GM19193 (cell line): ENCODE measurements around the gene TPP2.

Experiments
- POLR2A ChIP-seq: IDR thresholded peaks from 4 replicates; pipeline ENCODE4 v1.6.1; 2011; ENCODE audit not compliant: insufficient read depth, insufficient read length; ENCODE audit errors: extremely low read depth

Gene TPP2

GRCh38 chr13:102582256-102582655 is 14.5 kb upstream of the TPP2 start:
- TF ChIP-seq POLR2A = no peak

DNA sequence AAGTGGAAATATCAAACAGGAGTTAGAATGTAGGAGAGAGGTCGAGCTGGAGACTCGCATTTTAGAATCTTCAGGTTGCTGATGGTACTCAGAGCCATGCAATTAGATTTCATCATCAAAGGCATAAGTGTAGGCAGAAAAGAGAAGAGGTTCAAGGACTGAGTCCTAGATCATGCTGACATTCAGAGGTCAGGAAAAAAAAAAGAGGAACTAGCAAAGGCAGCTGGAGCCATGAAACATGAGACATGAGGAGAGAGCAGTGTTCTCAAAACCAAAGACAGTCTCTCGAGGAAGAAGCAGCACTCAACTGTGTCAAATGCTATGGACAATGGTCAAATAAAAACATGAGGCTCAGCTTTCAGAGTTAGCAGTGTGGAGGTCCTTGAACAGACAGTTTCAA is 12.4 kb upstream of the TPP2 start:
- no peak for TF ChIP-seq POLR2A

DNA sequence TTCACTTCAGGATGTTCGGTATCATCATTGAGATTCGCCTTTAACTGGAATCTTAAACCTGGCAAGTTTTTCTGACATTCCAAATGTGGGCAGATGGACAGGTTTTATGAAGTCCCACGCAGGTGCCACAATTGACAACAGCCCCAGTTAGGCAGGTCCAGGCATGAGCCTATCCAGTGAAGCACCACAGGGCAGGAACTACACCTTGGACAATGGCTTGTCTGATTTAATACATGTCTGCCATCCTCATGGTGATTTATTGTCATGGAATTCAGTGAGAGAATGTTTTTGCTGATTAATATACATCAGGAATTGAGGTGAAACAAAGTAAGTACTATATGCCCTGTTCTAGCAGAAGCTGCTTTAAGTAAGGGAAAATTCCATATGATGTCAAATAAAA is 10.2 kb upstream of the TPP2 start:
- no peak for TF ChIP-seq POLR2A

- no peak for TF ChIP-seq POLR2A
These were observed 8.9 kb upstream of the TPP2 start for GRCh38 chr13:102587916-102588315.

DNA sequence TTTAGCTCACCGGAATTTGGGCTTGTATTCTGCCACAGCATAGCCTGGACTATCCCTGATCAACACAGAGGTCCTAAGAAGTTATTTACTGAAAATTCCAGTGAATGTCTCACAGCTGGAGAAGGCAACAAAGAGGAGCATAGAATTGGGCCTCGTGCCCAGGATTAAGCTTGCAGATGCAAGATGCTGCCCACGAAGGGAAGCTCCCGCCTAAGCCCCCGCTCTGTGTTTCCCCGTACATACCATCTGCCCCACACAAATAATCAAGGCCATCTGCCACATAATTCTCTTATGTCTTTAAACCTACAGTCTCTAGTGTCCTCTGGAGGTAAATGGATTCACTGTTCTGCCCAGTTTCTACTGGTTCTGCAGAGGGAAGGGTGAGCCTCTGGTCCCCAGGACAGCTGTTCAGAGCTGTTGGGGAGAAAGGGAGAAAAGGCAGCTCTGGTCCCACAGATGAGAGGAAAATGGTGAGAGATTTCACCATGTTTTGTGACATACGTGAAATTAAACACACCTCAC is 7.4 kb upstream of the TPP2 start:
- no peak for TF ChIP-seq POLR2A

DNA sequence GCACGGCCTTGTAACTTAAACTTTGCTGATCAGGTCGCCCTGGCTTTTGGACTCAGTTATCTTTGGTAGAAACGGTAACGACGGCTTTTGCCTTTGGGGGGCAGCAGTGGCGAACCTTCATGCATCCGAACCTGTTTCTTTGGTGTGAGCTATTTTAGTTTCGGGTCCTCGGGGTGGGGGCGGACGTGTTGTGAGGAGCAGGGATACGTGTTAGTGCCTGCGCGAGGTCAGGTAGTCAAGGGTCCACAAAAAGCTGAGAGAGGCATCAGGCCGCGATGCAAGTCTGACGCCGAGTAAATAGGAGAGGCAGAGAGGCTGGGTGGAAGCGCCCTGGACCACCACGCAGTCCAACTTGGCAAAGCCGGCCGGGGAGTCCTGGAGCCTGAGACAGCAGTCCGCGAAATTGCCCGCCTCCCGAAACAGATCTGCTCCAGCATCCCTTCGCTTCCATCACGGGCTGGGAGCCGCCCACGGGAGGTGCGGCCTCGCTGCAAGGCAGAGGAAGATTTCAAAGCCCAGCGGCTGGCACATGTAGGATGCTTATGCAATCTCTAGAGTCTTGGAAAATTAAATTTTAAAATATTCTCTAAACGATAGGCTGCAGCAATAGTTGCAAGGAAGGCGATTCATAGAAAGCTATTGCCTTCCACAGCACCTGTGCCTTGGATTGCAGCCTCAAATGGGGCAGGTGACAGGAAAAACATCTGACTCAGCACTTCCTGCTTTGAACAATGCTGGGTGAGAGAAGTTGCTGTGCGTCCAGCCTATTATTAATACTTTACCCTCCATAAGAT is 4.6 kb upstream of the TPP2 start:
- TF ChIP-seq POLR2A = peak; percentile 44

DNA sequence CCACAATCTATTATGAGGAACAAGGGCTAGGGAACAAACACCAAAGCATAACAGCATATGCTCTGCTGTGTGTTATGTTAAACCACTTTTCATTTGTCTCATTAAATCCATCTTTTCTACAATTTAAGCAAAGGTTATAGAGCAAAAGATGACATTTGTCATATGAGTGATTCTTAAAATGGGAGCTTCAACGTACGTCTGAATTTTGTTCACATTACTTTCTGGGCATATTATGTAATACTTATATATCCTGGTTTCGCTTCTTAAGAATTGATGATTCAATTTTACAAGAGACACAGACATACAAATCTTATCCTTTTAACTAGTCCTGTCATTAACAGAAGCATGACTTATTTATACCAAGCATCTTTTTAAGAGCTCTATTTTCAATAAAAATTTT is 3.3 kb upstream of the TPP2 start:
- TF ChIP-seq POLR2A = no peak

DNA sequence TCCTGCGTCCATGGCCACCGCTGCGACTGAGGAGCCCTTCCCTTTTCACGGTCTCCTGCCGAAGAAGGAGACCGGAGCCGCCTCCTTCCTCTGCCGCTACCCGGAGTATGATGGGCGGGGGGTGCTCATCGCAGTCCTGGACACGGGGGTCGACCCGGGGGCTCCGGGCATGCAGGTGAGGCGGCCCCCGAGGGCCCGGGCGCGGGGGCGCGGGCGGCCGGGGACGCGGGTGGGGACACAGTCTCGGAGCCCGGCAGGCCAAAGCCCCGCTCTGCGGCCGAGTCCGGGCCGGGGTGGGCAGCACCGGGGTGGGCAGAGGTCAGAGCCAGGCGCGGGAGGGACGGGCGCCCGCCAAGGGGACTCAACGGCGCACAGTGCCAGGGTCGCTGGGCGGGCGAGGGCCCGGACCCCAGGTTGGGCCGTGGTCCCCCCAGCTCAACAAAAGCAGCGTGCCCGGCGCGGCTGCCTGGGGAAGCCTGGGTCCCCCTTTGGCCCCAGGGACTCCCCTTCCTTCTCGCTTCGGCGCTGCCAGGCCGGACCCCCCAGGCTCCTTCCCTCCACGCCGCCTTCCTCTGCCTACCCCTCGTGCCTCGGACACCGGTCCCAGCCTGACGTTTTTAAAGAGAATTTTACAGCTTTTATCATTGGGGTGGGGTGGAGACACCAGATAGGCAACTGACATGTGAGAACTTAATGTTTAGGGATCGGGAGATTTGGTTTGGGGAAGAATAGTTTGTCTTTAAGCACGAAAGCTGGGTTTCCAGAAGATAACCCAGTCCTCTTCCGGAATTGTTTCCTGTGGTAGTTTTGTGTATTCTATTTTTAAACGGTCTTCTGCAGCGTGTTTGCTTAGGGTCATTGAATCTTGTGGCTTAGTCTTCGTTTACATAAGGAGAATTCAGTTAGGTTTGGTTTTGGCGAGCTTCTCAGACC is 509 bp downstream of the TPP2 start:
- peak; percentile 90 for TF ChIP-seq POLR2A

- no peak for TF ChIP-seq POLR2A
These were observed 1.3 kb downstream of the TPP2 start for GRCh38 chr13:102598061-102598460.

GRCh38 chr13:102599426-102600012 is 2.7 kb downstream of the TPP2 start:
- TF ChIP-seq POLR2A = no peak

DNA sequence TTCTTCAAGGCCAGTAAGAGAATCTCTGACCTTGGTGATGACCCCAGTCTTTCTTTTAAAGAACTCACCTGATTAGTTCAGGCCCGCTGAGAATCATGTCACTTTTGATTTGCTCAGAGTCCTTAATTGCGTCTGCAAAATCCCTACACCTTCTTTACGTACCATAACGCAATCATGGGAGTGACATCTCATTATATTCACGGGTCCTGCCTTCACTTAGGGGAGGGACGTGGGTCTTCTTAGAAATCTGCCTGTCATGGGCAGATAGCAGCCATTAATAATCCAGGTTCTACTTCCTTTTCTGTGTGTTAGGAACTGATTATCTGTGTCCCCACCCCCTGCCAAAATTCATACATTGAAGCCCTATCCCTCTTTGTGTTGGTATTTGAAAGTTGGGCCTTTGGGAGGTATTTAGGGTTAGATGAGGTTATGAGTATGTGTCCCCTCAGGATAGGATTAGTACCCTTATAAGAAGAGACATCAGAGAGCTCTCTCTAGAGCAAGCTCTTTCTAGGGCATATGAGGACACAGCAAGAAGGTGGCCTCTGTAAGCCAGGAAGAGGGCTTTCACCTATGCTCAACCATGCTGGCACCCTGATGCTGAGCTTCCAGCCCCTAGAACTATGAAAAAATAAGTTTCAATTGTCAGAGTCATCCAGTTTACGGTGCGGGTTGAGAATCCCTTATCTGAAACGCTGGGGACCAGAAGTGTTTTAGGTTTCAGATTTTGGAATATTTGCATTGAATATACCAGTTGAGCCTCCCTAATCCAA is 9.9 kb downstream of the TPP2 start:
- TF ChIP-seq POLR2A = no peak

DNA sequence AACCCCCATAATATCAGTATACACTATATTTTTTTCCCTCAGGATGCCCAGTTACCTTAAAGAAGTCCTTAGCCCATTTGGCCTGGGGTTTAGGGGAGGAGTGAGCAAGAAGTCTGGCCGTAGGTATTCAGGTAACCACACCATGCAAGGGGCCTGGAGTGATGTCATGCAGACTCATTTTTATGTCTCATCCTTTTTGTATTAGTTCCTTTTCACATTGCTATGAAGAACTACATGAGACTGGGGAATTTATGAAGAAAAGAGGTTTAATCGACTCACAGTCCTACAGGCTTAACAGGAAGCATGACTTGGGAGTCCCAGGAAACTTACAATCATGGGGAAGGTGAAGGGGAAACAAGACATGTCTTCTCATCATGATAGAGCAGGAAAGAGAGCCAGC is 12.2 kb downstream of the TPP2 start:
- TF ChIP-seq POLR2A = no peak

DNA sequence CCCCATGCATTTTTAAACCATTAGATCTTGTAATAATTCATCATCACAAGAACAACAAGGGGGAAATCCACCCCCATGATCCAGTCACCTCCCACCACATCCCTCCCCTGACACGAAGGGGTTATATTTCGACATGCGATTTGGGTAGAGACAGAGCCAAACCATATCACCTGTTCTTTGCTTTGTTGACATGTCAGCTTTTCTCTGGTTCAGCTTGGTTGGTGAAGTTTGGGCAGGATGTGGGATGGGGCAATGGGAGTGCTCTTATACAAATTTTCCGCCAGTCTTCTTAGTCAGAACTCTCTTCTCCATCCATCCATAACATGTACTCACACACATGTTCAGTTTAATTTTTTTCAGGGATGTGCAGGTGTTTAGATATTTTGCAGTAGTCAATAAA is 12.9 kb downstream of the TPP2 start:
- TF ChIP-seq POLR2A = no peak

- TF ChIP-seq POLR2A = no peak
These were observed 13.6 kb downstream of the TPP2 start for GRCh38 chr13:102610296-102610895.
